SU-DHL-6 (cell line): ENCODE data around the gene FTMT.

Experiments
- EZH2phosphoT487 ChIP-seq: fragments of 200-600 bp; sonication (generic), shearing (Covaris generic); conservative IDR thresholded peaks from 2 replicates; pipeline ENCODE4 v1.6.1; 2018; ENCODE audit warnings: mild to moderate bottlenecking, antibody characterized with exemption, low read length, moderate library complexity, mixed read lengths
- TF ChIP-seq, protein P1 (sequence below): fragments of 200-600 bp; sonication (generic); IDR thresholded peaks from one replicate; pipeline ENCODE4 v1.5.1; 2017; ENCODE audit warnings: antibody characterized with exemption, mild to moderate bottlenecking, low read length, moderate library complexity; ENCODE audit not compliant: insufficient read depth, poor library complexity, severe bottlenecking

DNA sequence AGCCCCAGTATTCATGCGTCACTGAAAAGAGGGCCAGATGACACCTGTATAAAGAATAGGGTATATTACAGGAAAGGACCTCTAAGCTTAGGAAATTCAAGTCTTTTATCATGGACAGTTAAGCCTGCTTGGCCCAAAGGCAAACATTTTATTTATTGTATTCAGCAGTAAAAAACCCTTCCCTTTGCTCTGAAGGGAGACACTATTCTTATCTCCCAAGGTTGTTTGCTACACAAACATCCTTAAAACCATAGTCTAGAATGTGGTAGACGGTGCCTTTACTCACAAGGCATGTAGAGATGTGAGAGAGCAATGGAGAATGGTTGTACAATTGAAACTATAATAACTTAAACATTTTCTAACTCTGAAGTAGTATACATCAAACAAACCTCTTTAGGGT lies 33.9 kb downstream of the FTMT start:
- TF ChIP-seq, protein P1, sequence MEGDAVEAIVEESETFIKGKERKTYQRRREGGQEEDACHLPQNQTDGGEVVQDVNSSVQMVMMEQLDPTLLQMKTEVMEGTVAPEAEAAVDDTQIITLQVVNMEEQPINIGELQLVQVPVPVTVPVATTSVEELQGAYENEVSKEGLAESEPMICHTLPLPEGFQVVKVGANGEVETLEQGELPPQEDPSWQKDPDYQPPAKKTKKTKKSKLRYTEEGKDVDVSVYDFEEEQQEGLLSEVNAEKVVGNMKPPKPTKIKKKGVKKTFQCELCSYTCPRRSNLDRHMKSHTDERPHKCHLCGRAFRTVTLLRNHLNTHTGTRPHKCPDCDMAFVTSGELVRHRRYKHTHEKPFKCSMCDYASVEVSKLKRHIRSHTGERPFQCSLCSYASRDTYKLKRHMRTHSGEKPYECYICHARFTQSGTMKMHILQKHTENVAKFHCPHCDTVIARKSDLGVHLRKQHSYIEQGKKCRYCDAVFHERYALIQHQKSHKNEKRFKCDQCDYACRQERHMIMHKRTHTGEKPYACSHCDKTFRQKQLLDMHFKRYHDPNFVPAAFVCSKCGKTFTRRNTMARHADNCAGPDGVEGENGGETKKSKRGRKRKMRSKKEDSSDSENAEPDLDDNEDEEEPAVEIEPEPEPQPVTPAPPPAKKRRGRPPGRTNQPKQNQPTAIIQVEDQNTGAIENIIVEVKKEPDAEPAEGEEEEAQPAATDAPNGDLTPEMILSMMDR = no peak
- no peak for TF ChIP-seq EZH2phosphoT487
